HepG2 (cell line): ENCODE data around the gene ELOVL2. TPM values are rescaled to one million over a fixed set of nuclear protein-coding genes. Genes with fewer than 3 reads are reported as not detected.

ENCODE experiments used
- ATF1 ChIP-seq: IDR thresholded peaks from 2 replicates; pipeline ENCODE4 v1.6.1; 2016; ENCODE audit warnings: mild to moderate bottlenecking, control low read depth
- CEBPB ChIP-seq: IDR thresholded peaks from 2 replicates; pipeline ENCODE4 v1.6.1; 2011; ENCODE audit warnings: low read depth, low read length, improper control_type of control experiment, borderline replicate concordance
- ESRRA ChIP-seq: sonication (generic); formaldehyde crosslinking; IDR thresholded peaks from 2 replicates; pipeline ENCODE4 v1.5.1; 2020; ENCODE audit warnings: mild to moderate bottlenecking, low read depth, missing genetic modification reagents
- ETV6 ChIP-seq: sonication (generic); formaldehyde crosslinking; conservative IDR thresholded peaks from 2 replicates; pipeline ENCODE4 v1.4.0; 2020; ENCODE audit warnings: missing genetic modification reagents
- FOXJ3 ChIP-seq: sonication (generic); formaldehyde crosslinking; IDR thresholded peaks from 2 replicates; pipeline ENCODE4 v1.4.0; 2020; ENCODE audit warnings: missing genetic modification reagents, mild to moderate bottlenecking, borderline replicate concordance
- KLF9 ChIP-seq: IDR thresholded peaks from 2 replicates; pipeline ENCODE4 v1.6.1; 2016; ENCODE audit warnings: low read depth
- MBNL3 ChIP-seq: fragments of 250-450 bp; sonication (Bioruptor Pico); conservative IDR thresholded peaks from 2 replicates; pipeline ENCODE4 v1.8.0; 2022; ENCODE audit warnings: mild to moderate bottlenecking, inconsistent platforms
- NFYC ChIP-seq: IDR thresholded peaks from 2 replicates; pipeline ENCODE4 v1.6.1; 2016; ENCODE audit warnings: missing genetic modification reagents, missing compliant biosample characterization
- PRPF4 ChIP-seq: fragments of 200-400 bp; formaldehyde crosslinking; IDR thresholded peaks from 2 replicates; pipeline ENCODE4 v1.6.1; 2016; ENCODE audit warnings: low read length, low read depth; ENCODE audit not compliant: poor library complexity, severe bottlenecking
- SNAI1 ChIP-seq: sonication (generic); formaldehyde crosslinking; IDR thresholded peaks from 2 replicates; pipeline ENCODE4 v1.5.0; 2020; ENCODE audit warnings: mild to moderate bottlenecking, missing genetic modification reagents, borderline replicate concordance
- SP140L ChIP-seq: sonication (generic); formaldehyde crosslinking; IDR thresholded peaks from 2 replicates; pipeline ENCODE4 v1.4.0; 2020; ENCODE audit warnings: missing genetic modification reagents, borderline replicate concordance
- SP5 ChIP-seq: IDR thresholded peaks from 2 replicates; pipeline ENCODE4 v1.6.1; 2016; ENCODE audit warnings: low read depth, borderline replicate concordance
- TCF7L2 ChIP-seq: IDR thresholded peaks from 2 replicates; pipeline ENCODE4 v1.6.1; 2011; ENCODE audit warnings: mild to moderate bottlenecking, low read depth, low read length, moderate library complexity
- TEAD3 ChIP-seq: optimal IDR thresholded peaks from 2 replicates; pipeline ENCODE3; 2016; ENCODE audit warnings: borderline replicate concordance
- TGIF2 ChIP-seq: IDR thresholded peaks from 2 replicates; pipeline ENCODE4 v1.6.1; 2016; ENCODE audit warnings: control low read depth, missing compliant biosample characterization
- ZNF207 ChIP-seq: fragments of 450-650 bp; IDR thresholded peaks from 2 replicates; pipeline ENCODE4 v1.6.1; 2016; ENCODE audit warnings: antibody characterized with exemption, borderline replicate concordance
- ZNF549 ChIP-seq: sonication (generic); formaldehyde crosslinking; IDR thresholded peaks from 2 replicates; pipeline ENCODE4 v1.5.0; 2020; ENCODE audit warnings: missing genetic modification reagents
- ZNF670 ChIP-seq: sonication (generic); formaldehyde crosslinking; IDR thresholded peaks from 2 replicates; pipeline ENCODE4 v1.8.0; 2022; ENCODE audit warnings: mild to moderate bottlenecking, missing genetic modification reagents, borderline replicate concordance
- ZNF75D ChIP-seq: sonication (generic); formaldehyde crosslinking; IDR thresholded peaks from 2 replicates; pipeline ENCODE4 v1.8.1; 2023; ENCODE audit warnings: missing genetic modification reagents, mild to moderate bottlenecking, borderline replicate concordance
- ZSCAN29 ChIP-seq: sonication (generic); formaldehyde crosslinking; conservative IDR thresholded peaks from 2 replicates; pipeline ENCODE4 v1.4.0; 2020; ENCODE audit warnings: mild to moderate bottlenecking, missing genetic modification reagents
- polyA plus RNA-seq, 8 experiments: library from polyadenylated mRNA; depleted of rRNA in 3 of 8; stranded (reverse) in 7 of 8; unstranded in 1 of 8; fragments of >200 nt; fragmentation: Illumina TruSeq in 4 of 8; extraction: Trizol in 4 of 8; gene quantifications; 2 replicates each; pipeline versions ENCODE4 v1.2.1 to v1.2.3, GENCODE V29; 2011 to 2016; ENCODE audit warnings: low read depth in 4 of 8, missing spikeins in 1 of 8, mixed read lengths in 1 of 8; ENCODE audit not compliant: insufficient read depth in 1 of 8
- total RNA-seq, 5 experiments: library from RNA; depleted of rRNA; stranded (reverse); fragments of >200 nt; fragmentation: Illumina TruSeq; extraction: Trizol; gene quantifications; 2 replicates each; pipeline ENCODE4 v1.2.3, GENCODE V29; 2016; ENCODE audit warnings: low read depth in 1 of 5
- TF ChIP-seq, protein P1 (sequence below): IDR thresholded peaks from 2 replicates; pipeline ENCODE4 v1.6.1; 2016; ENCODE audit warnings: low read depth, missing genetic modification reagents, missing compliant biosample characterization
- TF ChIP-seq, protein P2 (sequence below): IDR thresholded peaks from 2 replicates; pipeline ENCODE4 v1.6.1; 2012; ENCODE audit warnings: inconsistent platforms
- TF ChIP-seq, protein P3 (sequence below): sonication (generic); formaldehyde crosslinking; IDR thresholded peaks from 2 replicates; pipeline ENCODE4 v1.4.0; 2020; ENCODE audit warnings: low read depth, mild to moderate bottlenecking, missing genetic modification reagents
- TF ChIP-seq, protein P4 (sequence below): sonication (generic); formaldehyde crosslinking; IDR thresholded peaks from 2 replicates; pipeline ENCODE4 v1.5.0; 2020; ENCODE audit warnings: missing genetic modification reagents

The ELOVL2 gene
- total and polyA plus RNA-seq, 2 of the 13 experiments (the other 11 are each of a cell fraction or from before 2014, with no cell fraction given), result 43.6 to 65.4 TPM

DNA sequence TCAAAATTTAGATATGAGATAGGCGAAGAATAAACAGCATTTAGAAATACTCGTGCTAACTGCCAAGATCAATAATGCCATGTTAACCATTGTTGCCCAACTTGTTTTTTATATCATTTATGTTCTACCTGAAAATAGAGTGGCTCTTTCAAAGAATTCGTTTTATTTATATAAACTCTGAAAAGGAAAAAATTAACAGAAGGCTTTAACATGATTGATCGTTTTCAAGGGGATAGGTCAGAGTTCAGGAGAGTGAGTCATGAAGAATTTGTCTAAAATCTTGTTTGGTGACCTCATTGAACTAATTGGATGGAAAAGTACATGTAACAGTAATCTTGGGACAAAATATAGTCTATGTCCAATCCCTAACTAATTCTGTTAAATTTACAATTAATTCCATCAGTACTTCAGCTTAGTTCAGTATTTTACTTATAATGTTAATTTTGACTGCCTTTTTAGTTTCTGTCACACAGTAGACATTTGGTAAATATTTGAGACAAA, 11.1 kb upstream of the ELOVL2 start (continued):
- no peak for TF ChIP-seq SP5
- TF ChIP-seq ZNF670 (CRISPR knock-in tag), result no peak
- peak; percentile 98 for TF ChIP-seq ZSCAN29 (CRISPR knock-in tag)
- TF ChIP-seq, protein P1, sequence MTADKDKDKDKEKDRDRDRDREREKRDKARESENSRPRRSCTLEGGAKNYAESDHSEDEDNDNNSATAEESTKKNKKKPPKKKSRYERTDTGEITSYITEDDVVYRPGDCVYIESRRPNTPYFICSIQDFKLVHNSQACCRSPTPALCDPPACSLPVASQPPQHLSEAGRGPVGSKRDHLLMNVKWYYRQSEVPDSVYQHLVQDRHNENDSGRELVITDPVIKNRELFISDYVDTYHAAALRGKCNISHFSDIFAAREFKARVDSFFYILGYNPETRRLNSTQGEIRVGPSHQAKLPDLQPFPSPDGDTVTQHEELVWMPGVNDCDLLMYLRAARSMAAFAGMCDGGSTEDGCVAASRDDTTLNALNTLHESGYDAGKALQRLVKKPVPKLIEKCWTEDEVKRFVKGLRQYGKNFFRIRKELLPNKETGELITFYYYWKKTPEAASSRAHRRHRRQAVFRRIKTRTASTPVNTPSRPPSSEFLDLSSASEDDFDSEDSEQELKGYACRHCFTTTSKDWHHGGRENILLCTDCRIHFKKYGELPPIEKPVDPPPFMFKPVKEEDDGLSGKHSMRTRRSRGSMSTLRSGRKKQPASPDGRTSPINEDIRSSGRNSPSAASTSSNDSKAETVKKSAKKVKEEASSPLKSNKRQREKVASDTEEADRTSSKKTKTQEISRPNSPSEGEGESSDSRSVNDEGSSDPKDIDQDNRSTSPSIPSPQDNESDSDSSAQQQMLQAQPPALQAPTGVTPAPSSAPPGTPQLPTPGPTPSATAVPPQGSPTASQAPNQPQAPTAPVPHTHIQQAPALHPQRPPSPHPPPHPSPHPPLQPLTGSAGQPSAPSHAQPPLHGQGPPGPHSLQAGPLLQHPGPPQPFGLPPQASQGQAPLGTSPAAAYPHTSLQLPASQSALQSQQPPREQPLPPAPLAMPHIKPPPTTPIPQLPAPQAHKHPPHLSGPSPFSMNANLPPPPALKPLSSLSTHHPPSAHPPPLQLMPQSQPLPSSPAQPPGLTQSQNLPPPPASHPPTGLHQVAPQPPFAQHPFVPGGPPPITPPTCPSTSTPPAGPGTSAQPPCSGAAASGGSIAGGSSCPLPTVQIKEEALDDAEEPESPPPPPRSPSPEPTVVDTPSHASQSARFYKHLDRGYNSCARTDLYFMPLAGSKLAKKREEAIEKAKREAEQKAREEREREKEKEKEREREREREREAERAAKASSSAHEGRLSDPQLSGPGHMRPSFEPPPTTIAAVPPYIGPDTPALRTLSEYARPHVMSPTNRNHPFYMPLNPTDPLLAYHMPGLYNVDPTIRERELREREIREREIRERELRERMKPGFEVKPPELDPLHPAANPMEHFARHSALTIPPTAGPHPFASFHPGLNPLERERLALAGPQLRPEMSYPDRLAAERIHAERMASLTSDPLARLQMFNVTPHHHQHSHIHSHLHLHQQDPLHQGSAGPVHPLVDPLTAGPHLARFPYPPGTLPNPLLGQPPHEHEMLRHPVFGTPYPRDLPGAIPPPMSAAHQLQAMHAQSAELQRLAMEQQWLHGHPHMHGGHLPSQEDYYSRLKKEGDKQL (CRISPR knock-in tag), result peak; percentile 44; the same call in 1 of the 2 replicates
- TF ChIP-seq TGIF2, result no peak
- no peak for TF ChIP-seq ETV6 (CRISPR knock-in tag)
- peak; percentile 49 for TF ChIP-seq TEAD3
- no peak for TF ChIP-seq NFYC
- TF ChIP-seq PRPF4, result no peak
- no peak for TF ChIP-seq KLF9 (CRISPR knock-in tag)
- TF ChIP-seq ZNF207, result no peak
- TF ChIP-seq CEBPB, result peak; percentile 49; the same call in 1 of the 2 replicates
- TF ChIP-seq TCF7L2, result no peak
- TF ChIP-seq SP140L (CRISPR knock-in tag), result no peak
- 0 out of 2 replicates have a peak, but pooled peaks have one; percentile 41 for TF ChIP-seq ATF1 (CRISPR knock-in tag)
- TF ChIP-seq ZNF549 (CRISPR knock-in tag), result no peak
- peak; percentile 16; the same call in 1 of the 2 replicates for TF ChIP-seq FOXJ3 (CRISPR knock-in tag)
- TF ChIP-seq, protein P2, sequence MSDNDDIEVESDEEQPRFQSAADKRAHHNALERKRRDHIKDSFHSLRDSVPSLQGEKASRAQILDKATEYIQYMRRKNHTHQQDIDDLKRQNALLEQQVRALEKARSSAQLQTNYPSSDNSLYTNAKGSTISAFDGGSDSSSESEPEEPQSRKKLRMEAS, result no peak
- TF ChIP-seq ZNF75D (CRISPR knock-in tag), result no peak
- no peak for TF ChIP-seq MBNL3
- no peak for TF ChIP-seq SNAI1 (CRISPR knock-in tag)
- TF ChIP-seq ESRRA (CRISPR knock-in tag), result no peak
- TF ChIP-seq, protein P3, sequence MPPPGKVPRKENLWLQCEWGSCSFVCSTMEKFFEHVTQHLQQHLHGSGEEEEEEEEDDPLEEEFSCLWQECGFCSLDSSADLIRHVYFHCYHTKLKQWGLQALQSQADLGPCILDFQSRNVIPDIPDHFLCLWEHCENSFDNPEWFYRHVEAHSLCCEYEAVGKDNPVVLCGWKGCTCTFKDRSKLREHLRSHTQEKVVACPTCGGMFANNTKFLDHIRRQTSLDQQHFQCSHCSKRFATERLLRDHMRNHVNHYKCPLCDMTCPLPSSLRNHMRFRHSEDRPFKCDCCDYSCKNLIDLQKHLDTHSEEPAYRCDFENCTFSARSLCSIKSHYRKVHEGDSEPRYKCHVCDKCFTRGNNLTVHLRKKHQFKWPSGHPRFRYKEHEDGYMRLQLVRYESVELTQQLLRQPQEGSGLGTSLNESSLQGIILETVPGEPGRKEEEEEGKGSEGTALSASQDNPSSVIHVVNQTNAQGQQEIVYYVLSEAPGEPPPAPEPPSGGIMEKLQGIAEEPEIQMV (CRISPR knock-in tag), result no peak
- TF ChIP-seq, protein P4, sequence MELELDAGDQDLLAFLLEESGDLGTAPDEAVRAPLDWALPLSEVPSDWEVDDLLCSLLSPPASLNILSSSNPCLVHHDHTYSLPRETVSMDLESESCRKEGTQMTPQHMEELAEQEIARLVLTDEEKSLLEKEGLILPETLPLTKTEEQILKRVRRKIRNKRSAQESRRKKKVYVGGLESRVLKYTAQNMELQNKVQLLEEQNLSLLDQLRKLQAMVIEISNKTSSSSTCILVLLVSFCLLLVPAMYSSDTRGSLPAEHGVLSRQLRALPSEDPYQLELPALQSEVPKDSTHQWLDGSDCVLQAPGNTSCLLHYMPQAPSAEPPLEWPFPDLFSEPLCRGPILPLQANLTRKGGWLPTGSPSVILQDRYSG (CRISPR knock-in tag), result no peak
